ENCODE results near the gene GDF10.

GDF10 gene

GRCh38 chr10:47349516-47349915 is 49.5 kb downstream of the GDF10 start:
- Histone ChIP-seq H3K36me3 (ENCODE audit: control insufficient read depth in 5 of 5, insufficient read depth in 5 of 5, low read length in 5 of 5) (no peaks in the 10 kb centered on the region), H3K4me1 (ENCODE audit: control insufficient read depth in 5 of 5, insufficient read depth in 5 of 5, low read length in 5 of 5) (peaks cover 0 to 3% (median 0%) of the 10 kb centered on the region in 5 donors)

GRCh38 chr10:47349941-47350371 is 50.0 kb downstream of the GDF10 start:
- no peak overlapping the region for H3K4me3 ChIP-seq (ENCODE audit: low read depth in 1 of 5, low read length in 5 of 5)
- H3K9ac ChIP-seq (ENCODE audit: low read length in 5 of 5), result no peak overlapping the region
- no peaks in the 10 kb centered on the region for H3K9me3 ChIP-seq (ENCODE audit: control insufficient read depth in 5 of 5, low read length in 5 of 5)
- H3K4me1 ChIP-seq (ENCODE audit: control insufficient read depth in 5 of 5, insufficient read depth in 5 of 5, low read length in 5 of 5), result peaks cover 0 to 3% (median 0%) of the 10 kb centered on the region in 5 donors
- H3K27me3 ChIP-seq (ENCODE audit: control insufficient read depth in 5 of 5, insufficient read depth in 4 of 5, low read length in 5 of 5), result no peaks in the 10 kb centered on the region
- no peaks in the 10 kb centered on the region for H3K36me3 ChIP-seq (ENCODE audit: control insufficient read depth in 5 of 5, insufficient read depth in 5 of 5, low read length in 5 of 5)
- no peak overlapping the region for H3K27ac ChIP-seq (ENCODE audit: low read depth, low read length)

More at GRCh38 chr10:47349516-47349915, 49.5 kb downstream of the GDF10 start:
- no peak overlapping the region for H3K4me3 ChIP-seq (ENCODE audit: low read depth in 1 of 5, low read length in 5 of 5)
- H3K9me3 ChIP-seq (ENCODE audit: control insufficient read depth in 5 of 5, low read length in 5 of 5), result no peaks in the 10 kb centered on the region
- no peak overlapping the region for H3K9ac ChIP-seq (ENCODE audit: low read length in 5 of 5)
- H3K27me3 ChIP-seq (ENCODE audit: control insufficient read depth in 5 of 5, insufficient read depth in 4 of 5, low read length in 5 of 5), result no peaks in the 10 kb centered on the region
- H3K27ac ChIP-seq (ENCODE audit: low read depth, low read length), result no peak overlapping the region

- Histone ChIP-seq H3K27me3 (ENCODE audit: control insufficient read depth in 5 of 5, insufficient read depth in 4 of 5, low read length in 5 of 5) (no peaks in the 10 kb centered on the region), H3K4me3 (ENCODE audit: low read depth in 1 of 5, low read length in 5 of 5) (no peak overlapping the region), H3K4me1 (ENCODE audit: control insufficient read depth in 5 of 5, insufficient read depth in 5 of 5, low read length in 5 of 5) (peaks cover 0 to 3% (median 0%) of the 10 kb centered on the region in 5 donors), H3K27ac (ENCODE audit: low read depth, low read length) (no peak overlapping the region), H3K9me3 (ENCODE audit: control insufficient read depth in 5 of 5, low read length in 5 of 5) (no peaks in the 10 kb centered on the region), H3K36me3 (ENCODE audit: control insufficient read depth in 5 of 5, insufficient read depth in 5 of 5, low read length in 5 of 5) (no peaks in the 10 kb centered on the region), H3K9ac (ENCODE audit: low read length in 5 of 5) (no peak overlapping the region)
These were observed 51.0 kb downstream of the GDF10 start for GRCh38 chr10:47350671-47351640.

GRCh38 chr10:47351899-47352815 is 52.2 kb downstream of the GDF10 start:
- no peak overlapping the region for H3K27ac ChIP-seq (ENCODE audit: low read depth, low read length)
- no peaks in the 10 kb centered on the region for H3K9me3 ChIP-seq (ENCODE audit: control insufficient read depth in 5 of 5, low read length in 5 of 5)
- no peak overlapping the region for H3K4me3 ChIP-seq (ENCODE audit: low read depth in 1 of 5, low read length in 5 of 5)
- H3K27me3 ChIP-seq (ENCODE audit: control insufficient read depth in 5 of 5, insufficient read depth in 4 of 5, low read length in 5 of 5), result no peaks in the 10 kb centered on the region
- no peaks in the 10 kb centered on the region for H3K4me1 ChIP-seq (ENCODE audit: control insufficient read depth in 5 of 5, insufficient read depth in 5 of 5, low read length in 5 of 5)
- no peaks in the 10 kb centered on the region for H3K36me3 ChIP-seq (ENCODE audit: control insufficient read depth in 5 of 5, insufficient read depth in 5 of 5, low read length in 5 of 5)
- no peak overlapping the region for H3K9ac ChIP-seq (ENCODE audit: low read length in 5 of 5)

- Histone ChIP-seq H3K36me3 (ENCODE audit: control insufficient read depth in 5 of 5, insufficient read depth in 5 of 5, low read length in 5 of 5) (no peaks in the 10 kb centered on the region), H3K27me3 (ENCODE audit: control insufficient read depth in 5 of 5, insufficient read depth in 4 of 5, low read length in 5 of 5) (no peaks in the 10 kb centered on the region), H3K27ac (ENCODE audit: low read depth, low read length) (no peak overlapping the region)
These were observed 53.4 kb downstream of the GDF10 start for GRCh38 chr10:47353351-47353750.

GRCh38 chr10:47354165-47354564 is 54.2 kb downstream of the GDF10 start:
- Histone ChIP-seq H3K9me3 (ENCODE audit: control insufficient read depth in 5 of 5, low read length in 5 of 5) (no peaks in the 10 kb centered on the region), H3K36me3 (ENCODE audit: control insufficient read depth in 5 of 5, insufficient read depth in 5 of 5, low read length in 5 of 5) (no peaks in the 10 kb centered on the region), H3K4me1 (ENCODE audit: control insufficient read depth in 5 of 5, insufficient read depth in 5 of 5, low read length in 5 of 5) (no peaks in the 10 kb centered on the region), H3K27me3 (ENCODE audit: control insufficient read depth in 5 of 5, insufficient read depth in 4 of 5, low read length in 5 of 5) (no peaks in the 10 kb centered on the region), H3K27ac (ENCODE audit: low read depth, low read length) (no peak overlapping the region), H3K4me3 (ENCODE audit: low read depth in 1 of 5, low read length in 5 of 5) (no peak overlapping the region), H3K9ac (ENCODE audit: low read length in 5 of 5) (no peak overlapping the region)

More at GRCh38 chr10:47353351-47353750, 53.4 kb downstream of the GDF10 start:
- no peak overlapping the region for H3K9ac ChIP-seq (ENCODE audit: low read length in 5 of 5)
- H3K9me3 ChIP-seq (ENCODE audit: control insufficient read depth in 5 of 5, low read length in 5 of 5), result no peaks in the 10 kb centered on the region
- no peak overlapping the region for H3K4me3 ChIP-seq (ENCODE audit: low read depth in 1 of 5, low read length in 5 of 5)
- H3K4me1 ChIP-seq (ENCODE audit: control insufficient read depth in 5 of 5, insufficient read depth in 5 of 5, low read length in 5 of 5), result no peaks in the 10 kb centered on the region

GRCh38 chr10:47354900-47355299 is 54.9 kb downstream of the GDF10 start:
- Histone ChIP-seq H3K27ac (ENCODE audit: low read depth, low read length) (no peak overlapping the region), H3K4me1 (ENCODE audit: control insufficient read depth in 5 of 5, insufficient read depth in 5 of 5, low read length in 5 of 5) (no peaks in the 10 kb centered on the region), H3K9me3 (ENCODE audit: control insufficient read depth in 5 of 5, low read length in 5 of 5) (no peaks in the 10 kb centered on the region), H3K4me3 (ENCODE audit: low read depth in 1 of 5, low read length in 5 of 5) (no peak overlapping the region), H3K27me3 (ENCODE audit: control insufficient read depth in 5 of 5, insufficient read depth in 4 of 5, low read length in 5 of 5) (no peaks in the 10 kb centered on the region), H3K36me3 (ENCODE audit: control insufficient read depth in 5 of 5, insufficient read depth in 5 of 5, low read length in 5 of 5) (no peaks in the 10 kb centered on the region), H3K9ac (ENCODE audit: low read length in 5 of 5) (no peak overlapping the region)

GRCh38 chr10:47356708-47357107 is 56.7 kb downstream of the GDF10 start:
- Histone ChIP-seq H3K9ac (ENCODE audit: low read length in 5 of 5) (no peak overlapping the region), H3K27me3 (ENCODE audit: control insufficient read depth in 5 of 5, insufficient read depth in 4 of 5, low read length in 5 of 5) (no peaks in the 10 kb centered on the region), H3K27ac (ENCODE audit: low read depth, low read length) (no peak overlapping the region), H3K4me1 (ENCODE audit: control insufficient read depth in 5 of 5, insufficient read depth in 5 of 5, low read length in 5 of 5) (no peaks in the 10 kb centered on the region), H3K36me3 (ENCODE audit: control insufficient read depth in 5 of 5, insufficient read depth in 5 of 5, low read length in 5 of 5) (no peaks in the 10 kb centered on the region), H3K9me3 (ENCODE audit: control insufficient read depth in 5 of 5, low read length in 5 of 5) (no peaks in the 10 kb centered on the region), H3K4me3 (ENCODE audit: low read depth in 1 of 5, low read length in 5 of 5) (no peak overlapping the region)

GRCh38 chr10:47357131-47357582 is 57.2 kb downstream of the GDF10 start:
- Histone ChIP-seq H3K4me3 (ENCODE audit: low read depth in 1 of 5, low read length in 5 of 5) (no peak overlapping the region), H3K27me3 (ENCODE audit: control insufficient read depth in 5 of 5, insufficient read depth in 4 of 5, low read length in 5 of 5) (no peaks in the 10 kb centered on the region), H3K27ac (ENCODE audit: low read depth, low read length) (no peak overlapping the region), H3K9me3 (ENCODE audit: control insufficient read depth in 5 of 5, low read length in 5 of 5) (no peaks in the 10 kb centered on the region), H3K36me3 (ENCODE audit: control insufficient read depth in 5 of 5, insufficient read depth in 5 of 5, low read length in 5 of 5) (no peaks in the 10 kb centered on the region), H3K9ac (ENCODE audit: low read length in 5 of 5) (no peak overlapping the region), H3K4me1 (ENCODE audit: control insufficient read depth in 5 of 5, insufficient read depth in 5 of 5, low read length in 5 of 5) (no peaks in the 10 kb centered on the region)
